ENCODE measurements around the gene RTF2.

The RTF2 gene

DNA sequence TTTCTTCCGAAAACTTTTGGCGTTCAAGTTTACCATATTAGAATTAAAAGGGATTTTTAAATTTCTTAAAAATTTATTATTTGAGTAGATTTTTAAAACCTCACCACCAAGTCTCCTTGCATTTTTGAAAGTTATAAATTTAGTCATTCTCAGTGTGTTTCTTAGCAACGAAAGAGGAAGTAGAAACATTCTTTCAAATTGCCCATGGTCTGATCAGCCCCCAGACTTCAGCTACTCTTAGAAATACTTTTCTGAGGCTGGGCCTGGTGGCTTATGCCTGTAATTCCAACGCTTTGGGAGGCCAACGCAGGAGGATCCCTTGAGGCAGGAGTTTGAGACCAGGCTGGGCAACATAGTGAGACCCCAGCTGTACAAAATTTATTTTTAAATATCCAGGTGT, 15.1 kb upstream of the RTF2 start:
- TF ChIP-seq, protein P1, sequence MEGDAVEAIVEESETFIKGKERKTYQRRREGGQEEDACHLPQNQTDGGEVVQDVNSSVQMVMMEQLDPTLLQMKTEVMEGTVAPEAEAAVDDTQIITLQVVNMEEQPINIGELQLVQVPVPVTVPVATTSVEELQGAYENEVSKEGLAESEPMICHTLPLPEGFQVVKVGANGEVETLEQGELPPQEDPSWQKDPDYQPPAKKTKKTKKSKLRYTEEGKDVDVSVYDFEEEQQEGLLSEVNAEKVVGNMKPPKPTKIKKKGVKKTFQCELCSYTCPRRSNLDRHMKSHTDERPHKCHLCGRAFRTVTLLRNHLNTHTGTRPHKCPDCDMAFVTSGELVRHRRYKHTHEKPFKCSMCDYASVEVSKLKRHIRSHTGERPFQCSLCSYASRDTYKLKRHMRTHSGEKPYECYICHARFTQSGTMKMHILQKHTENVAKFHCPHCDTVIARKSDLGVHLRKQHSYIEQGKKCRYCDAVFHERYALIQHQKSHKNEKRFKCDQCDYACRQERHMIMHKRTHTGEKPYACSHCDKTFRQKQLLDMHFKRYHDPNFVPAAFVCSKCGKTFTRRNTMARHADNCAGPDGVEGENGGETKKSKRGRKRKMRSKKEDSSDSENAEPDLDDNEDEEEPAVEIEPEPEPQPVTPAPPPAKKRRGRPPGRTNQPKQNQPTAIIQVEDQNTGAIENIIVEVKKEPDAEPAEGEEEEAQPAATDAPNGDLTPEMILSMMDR (IDR thresholded peaks at IDR 0.05; ENCODE audit: borderline replicate concordance, control extremely low read depth, extremely low read depth, insufficient read depth, missing control alignments) = no peak
- in situ Hi-C loops (cut with MboI; ENCODE audit: low sequenced_read_pairs, unreplicated experiment) = no loop called here
- DNase-seq (ENCODE audit: low spot score) = peak; percentile 68

DNA sequence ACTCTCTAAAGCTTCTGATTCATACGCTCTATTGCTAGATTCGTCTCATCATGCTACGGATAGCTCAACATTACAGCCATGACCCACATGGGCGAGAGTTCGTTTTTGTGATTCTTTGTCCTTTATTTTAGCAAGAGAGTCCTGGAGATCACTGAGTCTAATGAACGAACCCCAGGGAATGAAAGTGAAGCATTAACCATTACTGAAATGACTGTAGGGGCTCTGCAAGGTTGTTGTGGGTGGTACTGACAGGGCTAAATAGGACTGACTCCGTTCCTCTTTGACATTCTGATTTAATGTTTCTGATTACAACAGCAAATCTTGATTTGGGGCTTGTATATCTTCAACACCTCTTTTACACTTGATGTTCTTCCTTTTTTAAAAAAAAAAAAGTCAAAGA, 13.7 kb upstream of the RTF2 start:
- peak; percentile 70 for DNase-seq (ENCODE audit: low spot score)
- in situ Hi-C loops (cut with MboI; ENCODE audit: low sequenced_read_pairs, unreplicated experiment) = no loop called here
- TF ChIP-seq, protein P1 (IDR thresholded peaks at IDR 0.05; ENCODE audit: borderline replicate concordance, control extremely low read depth, extremely low read depth, insufficient read depth, missing control alignments) = no peak

DNA sequence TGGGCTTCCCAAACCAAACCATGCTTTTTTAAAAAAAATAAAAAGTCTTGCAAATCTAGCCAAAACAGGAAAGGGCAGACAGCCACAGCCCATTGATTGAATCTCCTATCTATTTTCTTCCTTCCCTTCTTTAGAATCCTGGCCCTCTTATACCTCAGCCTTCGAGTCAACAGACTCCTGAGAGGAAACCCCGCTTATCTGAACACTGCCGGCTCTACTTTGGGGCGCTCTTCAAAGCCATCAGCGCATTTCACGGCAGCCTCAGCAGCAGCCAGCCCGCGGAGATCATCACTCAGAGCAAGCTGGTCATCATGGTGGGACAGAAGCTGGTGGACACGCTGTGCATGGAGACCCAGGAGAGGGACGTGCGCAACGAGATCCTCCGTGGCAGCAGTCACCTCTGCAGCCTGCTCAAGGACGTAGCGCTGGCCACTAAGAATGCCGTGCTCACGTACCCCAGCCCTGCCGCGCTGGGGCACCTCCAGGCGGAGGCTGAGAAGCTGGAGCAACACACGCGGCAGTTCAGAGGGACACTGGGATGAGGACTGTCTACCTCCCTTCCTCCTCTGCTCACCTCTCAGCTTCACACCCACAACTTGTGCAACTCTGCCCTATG, 10.1 kb upstream of the RTF2 start:
- no peak for DNase-seq (ENCODE audit: low spot score)
- in situ Hi-C loops (cut with MboI; ENCODE audit: low sequenced_read_pairs, unreplicated experiment) = no loop called here
- TF ChIP-seq, protein P1 (IDR thresholded peaks at IDR 0.05; ENCODE audit: borderline replicate concordance, control extremely low read depth, extremely low read depth, insufficient read depth, missing control alignments) = no peak

DNA sequence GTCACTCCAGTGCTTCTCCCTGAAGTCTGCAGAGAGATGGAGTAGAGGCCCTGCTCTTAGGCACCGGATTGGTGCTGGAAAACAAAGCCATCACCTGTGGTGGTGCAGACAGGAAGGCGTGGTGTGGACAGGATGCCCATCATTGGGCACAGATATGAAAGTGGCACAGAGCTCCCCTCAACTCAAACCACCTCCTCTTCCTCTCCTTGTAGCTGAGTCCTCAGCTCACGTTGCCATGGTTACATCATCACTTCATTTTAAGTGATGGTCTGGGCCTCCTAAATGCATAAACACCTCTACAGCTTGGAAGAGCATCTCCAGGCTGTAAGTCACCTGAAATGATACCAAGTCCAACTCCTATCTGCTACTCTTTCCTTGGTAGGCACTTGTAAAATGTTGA, 8.0 kb upstream of the RTF2 start:
- TF ChIP-seq, protein P1 (IDR thresholded peaks at IDR 0.05; ENCODE audit: borderline replicate concordance, control extremely low read depth, extremely low read depth, insufficient read depth, missing control alignments) = no peak
- in situ Hi-C loops (cut with MboI; ENCODE audit: low sequenced_read_pairs, unreplicated experiment) = no loop called here
- DNase-seq (ENCODE audit: low spot score) = no peak

DNA sequence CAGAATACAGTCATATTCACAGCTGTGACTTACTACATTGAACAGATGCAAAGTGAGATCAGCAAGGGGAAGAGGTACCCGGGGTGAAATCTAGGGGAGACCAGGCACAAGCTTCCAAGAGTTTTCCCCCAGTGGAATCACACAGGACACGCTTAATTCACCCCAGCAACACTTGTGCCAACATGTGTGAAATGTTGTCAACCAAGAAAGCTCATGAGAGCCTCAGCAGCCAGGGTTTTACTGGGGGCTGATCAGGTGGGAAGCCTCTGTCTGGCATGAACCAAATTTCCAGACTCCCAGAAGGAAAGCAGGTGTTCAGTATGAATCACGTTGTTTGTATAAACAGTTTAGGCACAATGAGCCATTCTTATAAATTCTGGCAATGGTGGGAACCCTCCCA, 6.9 kb upstream of the RTF2 start:
- TF ChIP-seq, protein P1 (IDR thresholded peaks at IDR 0.05; ENCODE audit: borderline replicate concordance, control extremely low read depth, extremely low read depth, insufficient read depth, missing control alignments) = no peak
- in situ Hi-C loops (cut with MboI; ENCODE audit: low sequenced_read_pairs, unreplicated experiment) = no loop called here
- no peak for DNase-seq (ENCODE audit: low spot score)

DNA sequence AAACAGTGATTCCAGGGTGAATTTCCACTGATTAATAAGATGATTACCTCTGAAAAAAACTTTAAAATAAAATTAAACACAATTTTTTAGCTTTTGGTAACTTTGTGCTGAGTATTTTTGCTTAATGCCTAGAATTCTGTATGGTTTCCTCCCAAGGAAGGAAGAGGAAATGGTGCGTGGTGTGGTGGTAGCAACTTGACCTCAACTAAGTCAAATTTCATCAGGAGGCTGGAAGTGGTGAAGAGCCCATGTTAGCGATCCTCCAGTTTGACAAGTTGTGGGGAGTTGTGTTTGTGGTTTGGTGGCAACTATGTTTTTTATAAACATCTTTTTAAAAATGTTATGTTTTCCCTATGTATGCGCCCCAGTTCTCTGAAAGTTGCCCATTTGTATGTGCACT, 5.0 kb upstream of the RTF2 start:
- TF ChIP-seq, protein P1 (IDR thresholded peaks at IDR 0.05; ENCODE audit: borderline replicate concordance, control extremely low read depth, extremely low read depth, insufficient read depth, missing control alignments) = no peak
- no peak for DNase-seq (ENCODE audit: low spot score)
- in situ Hi-C loops (cut with MboI; ENCODE audit: low sequenced_read_pairs, unreplicated experiment) = no loop called here
